DMS 273 (cell line): ENCODE data around the gene NKD1.
"Not testable (repeated sequence)": the region's sequence is repeated elsewhere in the genome, so short reads cannot be mapped to it uniquely, and the experiment has no call there.

Experiments
- DNase-seq: peaks from one replicate; lab custom pipeline; 2025; ENCODE audit not compliant: unreplicated experiment; lab: John Stamatoyannopoulos, UW

NKD1 gene, protein sequence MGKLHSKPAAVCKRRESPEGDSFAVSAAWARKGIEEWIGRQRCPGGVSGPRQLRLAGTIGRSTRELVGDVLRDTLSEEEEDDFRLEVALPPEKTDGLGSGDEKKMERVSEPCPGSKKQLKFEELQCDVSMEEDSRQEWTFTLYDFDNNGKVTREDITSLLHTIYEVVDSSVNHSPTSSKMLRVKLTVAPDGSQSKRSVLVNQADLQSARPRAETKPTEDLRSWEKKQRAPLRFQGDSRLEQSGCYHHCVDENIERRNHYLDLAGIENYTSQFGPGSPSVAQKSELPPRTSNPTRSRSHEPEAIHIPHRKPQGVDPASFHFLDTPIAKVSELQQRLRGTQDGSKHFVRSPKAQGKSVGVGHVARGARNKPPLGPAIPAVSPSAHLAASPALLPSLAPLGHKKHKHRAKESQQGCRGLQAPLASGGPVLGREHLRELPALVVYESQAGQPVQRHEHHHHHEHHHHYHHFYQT

DNA sequence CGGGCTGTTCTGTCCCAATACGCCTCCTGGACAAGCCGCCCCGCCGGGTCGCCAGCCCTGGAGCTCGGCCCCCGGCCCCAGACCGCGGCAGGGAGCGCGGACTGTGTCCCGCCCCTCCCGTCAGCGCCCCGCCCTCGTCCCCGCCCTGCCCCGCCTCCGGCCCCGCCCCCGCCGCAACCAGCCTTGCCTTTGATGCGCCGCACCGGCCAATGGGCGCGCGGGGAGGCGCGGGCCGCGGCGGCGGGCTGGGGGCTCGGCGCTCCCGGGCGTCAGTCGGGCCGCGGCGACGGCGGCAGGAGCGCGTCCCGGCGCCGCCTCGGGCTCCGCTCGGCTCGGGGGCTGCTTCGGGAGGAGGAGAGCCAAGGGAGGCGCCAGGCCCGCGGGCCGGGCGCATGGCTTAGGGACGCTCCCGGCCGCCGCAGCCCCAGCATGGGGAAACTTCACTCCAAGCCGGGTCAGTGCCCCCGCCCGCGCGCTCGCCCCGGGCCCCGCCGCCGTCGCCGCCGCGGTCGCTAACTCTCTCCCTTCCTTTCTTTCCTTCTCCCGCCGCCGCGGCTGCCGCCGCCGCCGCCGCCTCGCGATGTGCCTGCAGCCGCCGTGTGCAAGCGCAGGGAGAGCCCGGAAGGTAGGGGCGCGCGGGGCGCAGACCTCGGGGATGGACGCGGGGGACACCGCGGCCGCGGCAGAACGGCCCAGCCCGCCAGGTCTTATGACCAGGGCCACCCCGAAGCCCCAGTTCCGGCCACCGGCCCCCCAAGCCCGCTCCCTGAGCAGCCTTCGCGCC lies at the start of gene NKD1:
NKD1 (plus strand) TSS at position 272 of the 784 bp plus-strand sequence; CDS start at position 430, 158 bp downstream.
- DNase-seq: peak; percentile 90

DNA sequence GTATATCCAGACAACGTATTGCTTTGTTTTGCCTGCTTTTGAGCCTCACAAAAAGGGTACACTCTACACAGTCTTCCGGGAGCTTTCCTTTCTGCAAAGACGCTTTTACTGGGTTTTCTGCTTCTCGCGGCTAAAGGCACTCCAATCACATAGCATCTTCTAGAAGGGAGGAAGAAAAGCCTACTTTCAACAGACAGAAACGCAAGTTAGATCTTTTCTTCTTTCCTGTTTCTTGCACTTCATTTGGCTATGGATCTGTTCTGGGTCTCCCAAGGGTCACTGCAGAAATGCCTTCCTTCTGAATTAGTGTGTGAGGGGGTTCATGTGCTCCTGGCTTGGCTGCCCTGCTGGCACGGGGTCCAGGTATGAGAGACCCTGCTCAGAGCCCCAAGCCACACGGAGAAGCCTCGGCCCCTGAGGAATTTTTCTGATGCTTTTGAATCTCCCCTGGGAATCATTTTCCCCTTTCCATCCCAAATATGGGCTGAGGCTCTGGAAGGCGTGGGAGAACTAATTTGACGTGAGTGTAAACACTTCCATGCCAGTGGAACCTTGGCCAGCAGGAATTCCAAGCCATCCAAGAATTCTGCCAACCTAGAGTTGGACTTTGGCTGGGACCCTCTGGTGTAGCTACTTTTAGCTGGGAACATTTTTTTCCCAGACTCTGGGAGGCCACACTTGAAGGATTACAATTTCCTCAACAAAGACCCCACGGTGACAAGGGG lies 49.6 kb upstream of the NKD1 start:
- peak; percentile 12 for DNase-seq

DNA sequence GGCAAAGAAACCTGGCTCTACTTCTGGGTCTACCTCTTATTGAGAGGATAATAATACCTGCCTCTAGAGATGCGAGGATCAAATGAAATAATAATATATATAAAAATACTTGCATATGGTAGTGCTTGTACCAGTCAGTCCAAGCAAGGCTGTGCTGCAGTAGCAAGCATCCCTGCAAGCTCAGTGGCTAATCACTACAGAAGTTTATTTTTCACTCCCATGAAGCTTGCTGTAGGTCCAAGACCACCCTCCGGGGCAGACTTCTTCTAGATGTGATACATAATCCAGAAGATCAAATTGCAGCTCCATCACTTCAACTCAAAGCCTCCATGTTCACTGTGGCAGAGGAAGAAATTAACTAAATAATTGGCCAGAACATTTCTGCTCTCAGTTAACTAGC lies 48.9 kb upstream of the NKD1 start:
- no peak for DNase-seq

DNA sequence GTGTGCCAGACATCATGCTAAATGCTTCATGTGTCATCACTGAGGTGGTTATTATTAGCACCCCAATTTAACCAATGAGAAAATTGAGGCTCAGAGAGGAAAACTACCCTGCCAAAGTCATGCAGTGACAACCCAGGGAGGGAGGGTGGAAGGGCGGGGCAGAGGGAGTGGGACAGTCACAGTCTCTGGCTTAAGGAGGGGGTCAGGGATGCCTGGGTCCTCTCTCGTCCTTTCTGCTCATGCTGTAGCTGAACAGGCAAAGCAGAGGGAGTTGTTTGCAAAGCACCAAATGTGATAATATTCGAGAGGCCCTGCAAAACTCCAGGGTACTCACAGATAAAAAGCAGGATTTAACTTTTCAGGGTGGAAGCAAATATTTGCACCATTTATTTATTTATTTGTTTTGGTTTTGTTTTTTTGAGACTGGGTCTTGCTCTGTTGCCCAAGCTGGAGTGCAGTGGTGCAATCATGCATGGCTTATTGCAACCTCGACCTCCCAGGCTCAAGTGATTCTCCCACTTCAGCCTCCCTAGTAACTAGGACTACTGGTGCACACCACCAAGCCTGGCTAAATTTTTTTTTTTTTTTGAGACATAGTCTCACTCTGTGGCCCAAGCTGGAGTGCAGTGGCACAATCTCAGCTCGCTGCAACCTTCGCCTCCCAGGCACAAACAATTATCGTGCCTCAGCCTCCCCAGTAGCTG lies 47.9 kb upstream of the NKD1 start:
- no peak for DNase-seq

DNA sequence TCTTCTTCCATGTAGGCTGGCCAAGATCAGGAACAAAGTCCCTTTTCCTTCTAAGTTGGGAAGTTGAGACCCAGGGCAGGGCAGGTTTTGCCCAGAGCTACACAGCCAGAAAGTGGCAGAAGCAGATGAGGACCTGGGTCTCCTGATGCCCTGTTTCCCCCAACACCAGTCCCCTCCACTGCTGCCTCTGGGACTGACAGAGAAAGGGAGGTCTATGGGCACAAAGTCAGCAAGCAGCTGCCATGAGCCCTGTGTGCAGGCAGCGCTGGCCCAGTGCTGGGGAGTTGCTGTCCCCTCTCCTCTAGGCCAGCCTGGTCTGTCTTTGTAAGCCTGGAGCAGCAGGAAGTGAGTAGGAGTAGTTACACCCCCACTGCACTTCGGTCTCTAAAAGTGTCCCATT lies 46.9 kb upstream of the NKD1 start:
- DNase-seq: no peak

DNA sequence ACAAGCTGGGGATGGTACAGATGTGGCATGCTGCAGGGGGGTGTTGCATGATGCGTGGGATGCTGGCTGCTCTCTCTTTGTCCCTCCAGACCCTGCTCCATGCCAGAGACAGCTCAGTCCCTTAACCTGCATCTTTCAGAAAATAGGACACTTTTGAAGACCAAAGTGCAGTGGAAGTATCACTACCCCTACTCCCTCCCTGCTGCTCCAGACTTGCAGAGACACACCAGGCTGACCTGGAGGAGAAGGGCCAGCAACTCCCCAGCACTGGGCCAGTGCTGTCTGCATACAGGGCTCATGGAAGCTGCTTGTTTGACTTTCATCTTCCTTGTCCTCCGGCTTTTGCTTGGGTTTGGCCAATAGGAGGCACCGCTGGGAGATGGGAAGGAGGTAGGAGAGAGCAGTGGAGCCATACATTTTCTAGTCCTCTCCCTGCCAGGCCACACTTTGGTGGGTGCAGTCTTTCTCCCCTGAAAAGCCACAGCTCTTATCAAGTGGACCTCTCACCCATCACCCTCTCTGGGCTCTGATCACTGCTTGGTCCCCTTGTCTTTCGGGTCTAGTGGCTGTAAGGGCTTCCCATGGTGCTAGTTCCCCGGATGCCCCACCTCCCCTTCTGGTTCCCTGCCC lies 46.1 kb upstream of the NKD1 start:
- no peak for DNase-seq

DNA sequence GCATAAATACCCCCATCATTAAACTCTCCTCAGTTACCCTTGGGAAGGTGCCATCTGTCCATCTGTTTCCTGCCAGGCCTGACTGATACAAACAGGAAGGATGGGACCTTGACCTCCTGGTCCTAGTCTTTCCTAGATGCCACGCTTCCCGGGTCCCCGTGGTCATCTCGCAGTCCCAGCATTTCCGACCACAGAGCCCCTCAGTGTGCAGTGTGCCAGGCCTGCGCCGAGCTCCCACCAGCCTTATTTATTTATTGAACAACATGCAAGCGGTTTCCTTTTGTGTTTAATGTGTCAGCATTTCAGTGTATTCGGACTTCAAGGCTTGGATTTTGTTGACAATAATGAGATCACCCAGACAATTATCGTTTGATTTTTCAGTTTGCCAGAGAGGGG lies 45.6 kb upstream of the NKD1 start:
- peak; percentile 87 for DNase-seq

DNA sequence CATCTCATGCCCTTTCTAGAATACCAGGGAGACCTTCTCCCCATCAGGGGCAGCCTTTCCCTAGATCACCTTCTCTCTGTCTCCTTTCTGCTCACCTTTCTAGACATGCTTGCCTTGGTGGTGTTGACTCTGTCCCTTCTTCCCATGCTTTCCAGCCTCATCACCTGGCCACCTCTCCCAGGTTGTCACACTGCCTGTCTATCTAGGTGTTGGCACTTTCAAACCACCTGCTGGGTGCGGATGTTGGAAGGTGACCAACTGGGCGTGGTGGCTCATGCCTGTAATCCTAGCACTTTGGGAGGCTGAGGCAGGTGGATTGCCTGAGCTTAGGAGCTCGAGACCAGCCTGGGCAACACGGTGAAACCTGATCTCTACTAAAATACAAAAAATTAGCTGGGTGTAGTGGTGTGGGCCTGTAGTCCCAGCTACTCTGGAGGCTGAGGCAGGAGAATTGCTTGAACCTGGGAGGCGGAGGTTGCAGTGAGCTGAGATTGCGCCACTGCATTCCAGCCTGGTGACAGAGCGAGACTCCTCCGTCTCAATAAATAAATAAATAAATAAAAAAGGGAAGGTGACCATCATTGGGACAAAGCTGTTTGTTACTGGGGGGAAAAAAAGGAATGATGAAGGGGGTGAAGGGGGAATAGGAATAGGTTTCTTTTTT lies 44.2 kb upstream of the NKD1 start:
- not testable (repeated sequence) for DNase-seq

DNA sequence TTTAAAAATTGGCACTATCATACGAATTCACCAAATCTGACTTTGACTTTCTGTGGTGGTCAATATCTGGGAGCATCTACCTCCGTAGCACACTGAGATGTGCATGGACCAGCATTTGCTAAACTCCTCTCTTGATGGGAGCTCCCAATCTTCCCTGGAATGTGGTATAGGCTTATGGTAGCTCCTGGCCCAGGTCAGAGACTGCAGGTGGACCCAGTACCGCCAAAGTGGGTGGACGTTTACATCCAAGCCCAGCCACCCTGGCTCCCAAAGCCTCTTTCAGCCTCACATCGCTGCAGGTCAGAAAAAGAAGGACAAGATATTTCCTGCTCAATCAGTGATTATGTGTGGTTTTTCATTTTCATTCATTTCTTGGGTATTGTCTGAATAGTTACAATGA lies 43.1 kb upstream of the NKD1 start:
- no peak for DNase-seq

DNA sequence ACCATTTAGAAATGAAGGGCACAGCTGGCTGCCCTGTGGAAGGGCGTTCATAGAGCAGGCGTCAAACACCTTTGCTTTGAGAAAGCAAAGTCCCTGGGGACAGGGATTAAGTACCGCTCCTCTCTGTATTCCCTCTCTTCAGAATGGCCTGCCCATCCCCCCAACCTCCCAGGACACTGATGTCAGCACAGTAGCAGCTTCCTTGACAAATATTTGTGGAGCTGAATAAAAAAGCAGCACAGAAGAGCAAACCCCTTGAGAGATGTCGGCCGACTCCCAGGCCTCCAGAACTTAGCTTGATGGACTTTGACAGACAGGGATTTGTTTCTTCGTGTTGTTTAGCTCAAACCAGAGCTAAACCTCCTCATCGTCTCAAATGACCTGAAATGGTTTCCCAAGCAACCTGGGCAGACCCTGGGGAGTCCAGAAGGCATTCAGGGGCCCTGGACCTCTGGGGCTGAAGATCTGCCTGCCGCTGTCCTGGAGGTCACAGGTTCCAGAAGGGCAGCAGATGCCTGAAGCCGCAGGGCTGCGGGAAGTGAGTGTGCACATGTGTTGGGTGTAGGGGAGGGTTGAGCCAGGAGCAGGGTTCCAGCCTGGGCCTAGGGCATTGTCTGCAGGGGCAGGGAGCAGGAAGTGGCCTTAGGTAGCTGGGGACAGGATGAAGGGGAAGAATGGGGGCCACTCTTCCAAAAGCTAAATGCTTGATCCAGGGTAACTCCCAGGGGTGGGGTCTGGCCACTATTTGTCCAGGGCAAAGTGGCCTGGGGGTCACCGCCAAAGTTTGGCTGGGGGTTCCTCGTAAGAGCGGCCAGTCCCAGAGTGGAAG lies 42.3 kb upstream of the NKD1 start:
- peak; percentile 50 for DNase-seq

DNA sequence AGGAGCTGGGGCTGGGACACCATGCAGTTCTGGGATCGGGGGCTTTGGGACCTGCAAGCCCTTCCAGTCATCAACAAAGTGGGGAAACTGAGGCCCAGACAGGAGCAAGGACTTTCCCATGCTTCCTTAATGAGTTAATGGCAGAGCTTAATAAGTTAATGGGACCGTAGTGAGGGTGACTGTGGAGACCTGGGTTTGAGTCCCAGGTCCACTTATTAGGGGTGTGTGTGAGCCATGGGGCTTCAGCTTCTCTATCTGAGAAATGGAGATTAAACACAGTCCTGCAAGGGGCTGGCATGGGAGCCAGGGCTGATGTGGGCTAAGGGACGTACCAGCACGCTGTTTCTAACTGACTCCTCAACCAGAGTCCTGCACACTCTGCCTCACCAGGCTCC lies 41.7 kb upstream of the NKD1 start:
- DNase-seq: no peak

DNA sequence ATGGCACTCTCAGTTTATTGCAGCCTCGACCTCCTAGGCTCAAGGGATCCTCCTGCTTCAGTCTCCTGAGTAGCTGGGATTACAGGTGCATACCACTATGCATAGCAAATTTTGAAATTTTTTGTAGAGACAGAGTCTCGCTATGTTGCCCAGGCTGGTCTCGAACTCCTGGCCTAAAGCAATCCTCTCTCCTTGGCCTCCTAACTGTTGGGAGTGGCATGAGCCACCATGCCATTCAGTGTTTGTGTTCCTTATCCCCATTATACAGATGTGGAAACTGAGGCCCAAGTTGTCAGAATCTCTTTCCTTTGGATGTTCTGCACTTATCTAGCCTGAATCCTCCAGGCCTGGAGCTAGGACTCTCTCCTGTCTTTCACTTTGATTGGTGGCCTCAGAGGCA lies 40.8 kb upstream of the NKD1 start:
- no peak for DNase-seq

DNA sequence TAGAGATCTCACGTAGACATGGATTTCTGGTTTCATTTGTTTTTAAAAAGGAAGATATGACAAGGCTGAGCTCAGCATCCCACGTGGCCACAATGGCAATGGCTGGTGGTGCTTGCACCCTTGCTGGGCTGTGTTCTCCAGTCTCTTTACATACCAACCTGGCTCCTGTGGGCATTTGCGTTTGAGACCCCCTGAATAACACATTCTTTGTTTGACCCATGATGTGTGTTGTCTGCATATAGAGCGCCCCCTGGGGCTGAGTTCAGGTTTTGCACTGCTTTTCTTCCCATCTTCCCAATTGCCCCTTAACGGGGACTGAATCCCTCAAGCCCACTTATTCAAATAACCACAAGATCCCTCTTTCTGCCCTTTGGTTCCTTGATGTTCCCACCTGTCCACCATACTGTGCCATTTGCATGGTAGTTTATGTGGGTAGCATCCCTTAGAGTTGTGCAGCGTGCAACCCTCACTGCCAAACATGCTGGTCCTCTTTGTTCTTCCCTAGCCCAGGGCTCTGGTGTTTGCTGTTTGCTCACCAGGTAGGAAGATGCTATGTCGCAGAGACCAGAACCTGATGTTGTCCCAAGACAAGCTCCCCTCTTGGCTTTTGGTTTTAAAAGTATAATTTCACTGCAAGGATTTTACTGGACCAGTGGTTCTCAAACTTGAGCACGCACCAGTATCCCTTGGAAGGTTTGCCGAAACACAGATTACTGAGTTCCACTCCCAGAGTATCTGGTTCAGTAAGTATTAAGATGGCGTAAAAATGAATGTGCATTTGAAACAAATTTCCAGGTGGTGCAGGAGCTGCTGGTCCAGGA lies 38.5 kb upstream of the NKD1 start:
- peak; percentile 44 for DNase-seq

DNA sequence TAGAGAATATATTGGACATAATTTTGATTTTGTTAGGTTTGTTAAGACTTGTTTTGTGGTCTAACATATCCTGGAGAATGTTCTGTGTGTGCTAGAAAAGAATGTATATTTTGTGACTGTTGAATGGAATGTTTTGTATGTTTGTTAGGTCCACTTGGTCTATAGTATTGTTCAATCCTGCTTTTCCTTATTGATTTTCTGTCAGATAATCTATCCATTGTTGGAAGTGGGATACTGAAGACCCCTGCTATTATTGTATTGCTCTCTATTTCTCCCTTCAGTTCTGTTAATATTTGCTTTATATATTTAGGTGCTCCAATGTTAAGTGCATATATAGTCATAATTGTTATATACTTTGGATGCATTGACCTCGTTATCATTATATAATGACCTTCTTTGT lies 33.0 kb upstream of the NKD1 start:
- DNase-seq: no peak

DNA sequence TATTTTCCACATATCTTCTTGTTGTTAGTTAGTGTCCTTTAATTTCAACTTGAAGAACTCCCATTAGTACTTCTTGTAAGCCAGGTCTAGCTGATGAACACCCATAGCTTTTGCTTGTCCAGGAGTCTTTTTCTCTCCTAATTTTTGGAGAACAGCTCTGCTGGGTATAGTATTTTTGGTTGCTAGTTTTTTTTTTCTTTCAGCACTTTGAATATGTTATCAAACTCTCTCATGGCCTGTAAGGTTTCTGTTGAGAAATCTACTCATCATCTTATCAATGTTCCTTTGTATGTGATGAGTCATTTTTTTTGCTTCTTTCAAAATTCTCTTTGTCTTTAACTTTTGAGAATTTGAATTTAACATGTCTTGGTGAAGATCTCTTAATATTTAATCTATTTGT lies 31.8 kb upstream of the NKD1 start:
- DNase-seq: no peak

DNA sequence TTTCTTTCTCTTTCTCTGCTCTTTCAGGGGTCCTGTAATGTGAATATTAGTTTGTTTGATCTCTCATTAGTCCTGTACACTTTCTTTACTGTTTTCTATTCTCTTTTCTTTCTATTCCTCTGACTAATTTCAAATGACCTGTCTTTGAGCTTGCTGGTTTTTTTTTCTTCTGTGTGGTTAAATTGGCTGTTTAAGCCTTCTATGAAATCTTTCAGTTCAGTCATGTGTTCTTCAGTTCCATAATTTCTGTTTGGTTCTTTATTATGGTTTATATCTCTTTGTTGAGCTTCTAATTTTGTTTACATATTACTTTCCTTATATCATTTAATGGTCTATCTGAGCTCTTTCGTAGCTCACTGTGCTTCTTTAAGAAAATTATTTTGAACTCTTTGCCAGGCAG lies 31.3 kb upstream of the NKD1 start:
- DNase-seq: no peak

DNA sequence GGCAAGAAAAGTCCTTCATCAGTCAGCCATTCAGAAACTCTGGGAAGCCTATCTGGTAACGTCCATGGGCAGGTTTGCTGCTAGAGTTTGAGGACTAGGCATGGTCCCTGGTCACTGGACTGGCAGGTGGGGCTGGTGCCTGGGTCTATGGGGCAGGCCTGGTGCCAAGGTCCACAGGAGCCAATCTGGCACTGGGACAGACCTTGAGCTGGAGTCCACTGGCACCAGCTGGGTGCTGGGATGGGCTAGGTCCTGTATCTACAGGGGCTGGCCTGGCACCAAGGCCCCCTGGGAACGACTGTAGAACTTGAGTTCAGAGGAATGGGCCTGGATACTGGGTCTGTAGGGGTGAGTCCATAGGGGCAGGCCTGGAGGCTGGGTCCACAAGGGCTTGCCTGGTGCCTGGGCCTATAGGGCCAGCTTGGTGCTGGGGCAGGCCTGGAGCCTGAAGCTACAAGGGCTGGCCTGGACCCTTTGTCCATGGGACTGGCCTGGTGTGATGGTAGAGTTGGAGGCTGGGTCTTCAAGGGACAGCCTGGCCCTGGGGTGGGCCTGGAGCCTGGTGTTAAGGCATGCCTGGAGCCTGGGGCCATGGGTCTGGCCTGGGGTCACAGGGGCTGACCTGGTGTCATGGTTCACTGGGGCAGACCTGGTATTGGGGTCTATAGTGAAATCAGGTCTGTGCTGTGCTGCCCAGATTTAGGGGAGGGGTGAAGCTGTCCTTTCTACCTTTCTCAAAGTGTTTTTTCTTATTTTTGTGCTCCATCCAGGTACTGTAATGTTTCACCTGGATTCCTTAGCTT lies 30.5 kb upstream of the NKD1 start:
- no peak for DNase-seq
